AG04450 (cell line): ENCODE data around the gene BRSK2. TPM values are rescaled to one million over a fixed set of nuclear protein-coding genes. Genes with fewer than 3 reads are reported as not detected.

Source experiments
- CTCF ChIA-PET: fragments of 300-600, 350-600 bp; formaldehyde crosslinking; extraction: SDS; loops from one replicate; lab custom pipeline; 2022; ENCODE audit warnings: antibody characterized with exemption, inconsistent platforms; lab: Charles Lee
- POLR2A ChIA-PET: fragments of 350-600 bp; formaldehyde crosslinking; extraction: SDS; loops from one replicate; lab custom pipeline; 2021; ENCODE audit warnings: antibody characterized with exemption, inconsistent platforms; lab: Yijun Ruan, JAX
- DNase-seq: peaks from one replicate; pipeline ENCODE4 v3.0.0-alpha.2; 2011; ENCODE audit warnings: low read depth, low spot score
- H3K27ac ChIP-seq: one replicate; pipeline ENCODE4 v1.5.1; 2012; ENCODE audit warnings: low read depth, low read length, control low read depth
- H3K27me3 ChIP-seq: one replicate; pipeline ENCODE4 v1.6.0; 2012; ENCODE audit warnings: low read length; ENCODE audit not compliant: control insufficient read depth, insufficient read depth
- H3K4me3 ChIP-seq: 2 replicates; pipeline ENCODE4 v1.5.1; 2011; ENCODE audit warnings: mild to moderate bottlenecking, low read depth, low read length, control low read depth
- H3K9me3 ChIP-seq: 2 replicates; pipeline ENCODE4 v1.5.1; 2012; ENCODE audit warnings: low read length; ENCODE audit not compliant: control insufficient read depth, insufficient read depth
- CTCF ChIP-seq: IDR thresholded peaks from 2 replicates; pipeline ENCODE4 v1.5.1; 2011; ENCODE audit warnings: low read depth, low read length, control low read depth, inconsistent platforms
- polyA plus RNA-seq: library from polyadenylated mRNA; depleted of rRNA; stranded (reverse); fragments of >200 nt; gene quantifications from 2 replicates; pipeline ENCODE4 v1.2.3, GENCODE V29; 2011

Gene BRSK2
- polyA plus RNA-seq, 1 experiment = 0.11 TPM

GRCh38 chr11:1444321-1444720 lies 54.6 kb downstream of the BRSK2 start:
- Histone ChIP-seq H3K4me3 (no peak overlapping the region), H3K27ac (no peak overlapping the region), H3K9me3 (no peaks in the 10 kb centered on the region; the same call in 1 of the 2 replicates), H3K27me3 (no peaks in the 10 kb centered on the region)
- TF ChIP-seq CTCF = no peak
- POLR2A ChIA-PET = no interaction called here
- no peak for DNase-seq
- CTCF ChIA-PET = no interaction called here

GRCh38 chr11:1444823-1445422 lies 55.2 kb downstream of the BRSK2 start:
- no peaks in the 10 kb centered on the region for H3K27me3 ChIP-seq
- no peak overlapping the region for H3K4me3 ChIP-seq
- no peak for DNase-seq
- no peak overlapping the region for H3K27ac ChIP-seq
- CTCF ChIA-PET = no interaction called here
- POLR2A ChIA-PET = no interaction called here
- H3K9me3 ChIP-seq = no peaks in the 10 kb centered on the region; the same call in 1 of the 2 replicates
- no peak for TF ChIP-seq CTCF

GRCh38 chr11:1445741-1446445 lies 56.2 kb downstream of the BRSK2 start:
- DNase-seq = no peak
- POLR2A ChIA-PET = interaction anchor here (0.5 kb wide), 1 partner anchor 248 kb away, joined by 4 read pairs; no protein-coding TSS in a partner anchor
- no peaks in the 10 kb centered on the region for H3K27me3 ChIP-seq
- H3K9me3 ChIP-seq = no peaks in the 10 kb centered on the region; the same call in 1 of the 2 replicates
- H3K4me3 ChIP-seq = no peak overlapping the region
- CTCF ChIA-PET = interaction anchor here (0.6 to 0.8 kb wide), 2 partner anchors 100 to 183 kb away, joined by 3 to 10 read pairs; no protein-coding TSS in a partner anchor
- TF ChIP-seq CTCF = no peak
- no peak overlapping the region for H3K27ac ChIP-seq

GRCh38 chr11:1446623-1447022 lies 56.9 kb downstream of the BRSK2 start:
- DNase-seq = no peak
- CTCF ChIA-PET = interaction anchor here (0.6 to 0.8 kb wide), 2 partner anchors 99 to 184 kb away, joined by 3 to 10 read pairs; no protein-coding TSS in a partner anchor
- Histone ChIP-seq H3K27me3 (no peaks in the 10 kb centered on the region), H3K4me3 (no peak overlapping the region), H3K9me3 (no peaks in the 10 kb centered on the region; the same call in 1 of the 2 replicates), H3K27ac (no peak overlapping the region)
- POLR2A ChIA-PET = interaction anchor here (0.5 kb wide), 1 partner anchor 249 kb away, joined by 4 read pairs; no protein-coding TSS in a partner anchor
- no peak for TF ChIP-seq CTCF
